Memory B cell (primary cell): ENCODE data around the gene PCSK4.
"Not testable (repeated sequence)": the region's sequence is repeated elsewhere in the genome, so short reads cannot be mapped to it uniquely, and the experiment has no call there.

Experiments used
- ATAC-seq: fragments of 150-1000 bp; cut with Tn5 transposase; 2 replicates; pipeline ENCODE4 v1.10.0; 2021; ENCODE audit warnings: low read depth, mild to moderate bottlenecking, moderate library complexity
- DNase-seq, 2 donors: peaks; one replicate each; pipeline ENCODE4 v3.0.0; 2022; ENCODE audit warnings: low spot score in 2 of 2
- H3K27ac Mint-ChIP-seq: one replicate; pipeline ENCODE4 v1.8.0; 2022; ENCODE audit warnings: mild to moderate bottlenecking, moderate library complexity, mixed read lengths
- H3K27me3 Mint-ChIP-seq: one replicate; pipeline ENCODE4 v1.8.0; 2022; ENCODE audit warnings: mixed read lengths
- H3K36me3 Mint-ChIP-seq: one replicate; pipeline ENCODE4 v1.8.0; 2022; ENCODE audit warnings: mild to moderate bottlenecking, mixed read lengths
- H3K4me1 Mint-ChIP-seq: one replicate; pipeline ENCODE4 v1.8.0; 2022; ENCODE audit warnings: mixed read lengths
- H3K4me3 Mint-ChIP-seq: one replicate; pipeline ENCODE4 v1.8.0; 2022; ENCODE audit warnings: mild to moderate bottlenecking, moderate library complexity, mixed read lengths
- H3K9me3 Mint-ChIP-seq: one replicate; pipeline ENCODE4 v1.8.0; 2022; ENCODE audit warnings: mixed read lengths

The PCSK4 gene

DNA sequence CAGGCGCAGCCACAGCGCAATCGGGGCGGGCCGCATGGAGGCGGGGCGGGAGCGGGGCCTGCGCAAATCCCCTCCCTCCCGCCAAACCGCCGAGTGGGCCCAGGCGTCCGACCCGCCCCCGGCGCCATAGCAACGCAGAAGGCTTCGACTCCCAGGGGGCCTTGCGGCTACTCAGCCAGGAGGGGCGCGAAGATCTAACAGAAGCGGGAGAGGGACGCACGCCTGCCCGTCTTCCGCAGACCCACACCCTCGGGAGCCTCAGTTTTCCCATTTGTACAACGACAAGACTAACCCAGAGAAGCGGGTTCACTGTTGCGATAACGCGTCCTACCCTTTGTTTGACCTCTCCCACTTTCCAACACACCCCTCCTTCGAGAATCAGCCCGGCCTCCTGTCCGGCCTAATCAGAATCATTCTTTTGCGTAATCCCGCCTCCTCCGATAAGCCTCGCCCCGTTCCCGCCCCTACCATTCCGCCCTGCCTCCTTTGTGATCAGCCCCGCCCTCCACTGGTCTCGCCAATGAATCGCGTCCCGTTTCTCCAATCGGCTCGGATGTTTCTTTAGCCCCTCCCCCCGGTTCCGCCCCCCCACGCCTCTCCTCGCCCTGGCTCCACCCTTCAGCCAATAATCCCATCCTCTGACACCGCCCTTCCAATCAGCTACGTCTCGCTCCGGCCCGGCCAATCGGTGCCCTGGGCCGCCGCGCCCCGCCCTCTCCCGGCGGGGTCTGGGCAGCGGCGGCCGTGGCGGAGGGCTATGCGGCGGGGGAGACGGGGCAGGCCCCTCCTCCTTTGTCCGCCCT, at the start of gene PCSK4:
TSS of gene PCSK4 (minus strand) at position 40 of the 803 bp plus-strand sequence. CDS start at position 36, 4 bp downstream.
- DNase-seq (peak; percentile 90 to 96), ATAC-seq (peak; percentile 84)
- no peaks in the 10 kb centered on the region for H3K36me3 Mint-ChIP-seq
- peaks cover 5% of the 10 kb centered on the region for H3K4me1 Mint-ChIP-seq
- peaks cover 1% of the 10 kb centered on the region for H3K27me3 Mint-ChIP-seq
- peak within 1 kb of the TSS; percentile 56 for H3K27ac Mint-ChIP-seq
- peak within 1 kb of the TSS; percentile 91 for H3K4me3 Mint-ChIP-seq
- H3K9me3 Mint-ChIP-seq = no peaks in the 10 kb centered on the region

DNA sequence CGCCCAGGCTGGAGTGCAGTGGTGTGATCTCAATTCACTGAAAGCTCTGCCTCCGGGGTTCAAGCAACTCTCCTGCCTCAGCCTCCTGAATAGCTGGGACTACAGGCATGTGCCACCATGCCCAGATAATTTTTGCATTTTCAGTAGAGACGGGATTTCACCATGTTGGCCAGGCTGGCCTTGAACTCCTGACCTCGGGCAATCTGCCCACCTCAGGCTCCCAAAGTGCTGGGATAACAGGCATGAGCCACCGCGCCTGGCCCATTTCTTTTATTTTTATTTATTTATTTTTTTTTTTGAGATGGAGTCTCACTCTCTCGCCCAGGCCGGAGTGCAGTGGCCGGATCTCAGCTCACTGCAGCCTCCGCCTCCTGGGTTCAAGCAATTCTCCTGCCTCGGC, 49.6 kb upstream of the PCSK4 start:
- H3K4me1 Mint-ChIP-seq, H3K27ac Mint-ChIP-seq, H3K4me3 Mint-ChIP-seq, H3K36me3 Mint-ChIP-seq, H3K9me3 Mint-ChIP-seq, ATAC-seq, DNase-seq: not testable (repeated sequence)
- peaks cover 15% of the 10 kb centered on the region for H3K27me3 Mint-ChIP-seq

DNA sequence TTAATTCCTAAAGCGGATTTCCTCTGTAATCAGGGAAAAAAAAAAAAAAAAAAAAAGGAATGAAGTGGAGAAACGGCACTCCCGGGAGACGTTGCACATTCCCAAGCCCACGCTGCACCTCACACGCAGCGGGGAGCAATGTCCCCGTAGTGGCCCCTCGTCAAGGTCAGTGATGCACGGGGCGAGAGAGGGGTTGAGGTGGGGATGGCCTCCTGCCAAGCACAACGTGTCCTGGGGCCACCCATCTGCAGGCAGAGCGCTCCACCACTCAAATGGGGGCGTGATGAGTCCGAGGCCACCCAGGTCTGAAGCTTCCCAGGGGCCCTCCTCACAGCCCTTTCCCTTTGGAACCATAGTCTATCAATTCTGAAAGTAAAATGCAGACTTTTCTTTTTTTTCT, 48.8 kb upstream of the PCSK4 start:
- H3K9me3 Mint-ChIP-seq = no peaks in the 10 kb centered on the region
- no peak overlapping the region for H3K27ac Mint-ChIP-seq
- H3K4me3 Mint-ChIP-seq = no peak overlapping the region
- H3K4me1 Mint-ChIP-seq = no peaks in the 10 kb centered on the region
- no peak for DNase-seq
- no peak for ATAC-seq
- no peaks in the 10 kb centered on the region for H3K36me3 Mint-ChIP-seq
- H3K27me3 Mint-ChIP-seq = peaks cover 14% of the 10 kb centered on the region

DNA sequence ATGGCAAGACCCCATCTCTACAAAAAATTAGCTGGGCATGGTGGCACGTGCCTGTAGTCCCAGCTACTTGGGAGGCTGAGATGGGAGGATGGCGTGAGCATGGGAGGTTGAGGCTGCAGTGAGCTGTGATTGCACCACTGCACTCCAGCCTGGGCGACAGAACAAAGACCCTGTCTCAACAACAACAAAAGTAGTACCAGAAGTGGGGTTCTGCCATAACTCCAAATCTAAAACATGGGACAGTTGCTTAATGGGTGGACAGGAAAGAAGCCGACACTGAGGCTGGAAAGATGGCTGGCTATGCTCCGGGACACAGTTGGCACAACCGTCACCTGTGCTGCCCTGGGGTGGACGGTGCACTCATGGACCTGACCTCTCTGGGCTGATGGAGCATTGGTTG, 45.5 kb upstream of the PCSK4 start:
- H3K4me1 Mint-ChIP-seq, H3K4me3 Mint-ChIP-seq, DNase-seq, H3K27ac Mint-ChIP-seq, ATAC-seq, H3K9me3 Mint-ChIP-seq, H3K36me3 Mint-ChIP-seq: not testable (repeated sequence)
- peaks cover 14% of the 10 kb centered on the region for H3K27me3 Mint-ChIP-seq

DNA sequence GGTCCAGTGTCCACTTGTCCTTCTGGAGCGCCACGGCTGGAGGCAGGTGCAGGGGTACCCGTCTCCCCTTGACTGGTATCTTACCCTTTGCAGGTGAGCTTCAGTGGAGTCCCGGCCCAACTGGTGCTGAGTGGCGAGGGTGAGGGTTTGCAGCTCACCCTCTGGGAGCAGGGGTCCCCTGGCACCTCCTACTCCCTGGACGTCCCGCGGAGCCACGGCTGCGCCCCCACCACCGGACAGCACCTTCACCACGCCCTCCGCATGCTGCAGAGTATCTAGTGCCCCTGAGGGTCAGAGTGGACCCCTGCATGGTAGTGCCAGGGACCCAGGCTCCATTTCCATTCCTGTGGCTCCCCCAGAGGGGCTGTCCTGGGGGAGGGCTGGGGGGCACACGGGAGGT, 44.8 kb upstream of the PCSK4 start:
- ATAC-seq = no peak
- peaks cover 13% of the 10 kb centered on the region for H3K27me3 Mint-ChIP-seq
- H3K9me3 Mint-ChIP-seq = no peaks in the 10 kb centered on the region

DNA sequence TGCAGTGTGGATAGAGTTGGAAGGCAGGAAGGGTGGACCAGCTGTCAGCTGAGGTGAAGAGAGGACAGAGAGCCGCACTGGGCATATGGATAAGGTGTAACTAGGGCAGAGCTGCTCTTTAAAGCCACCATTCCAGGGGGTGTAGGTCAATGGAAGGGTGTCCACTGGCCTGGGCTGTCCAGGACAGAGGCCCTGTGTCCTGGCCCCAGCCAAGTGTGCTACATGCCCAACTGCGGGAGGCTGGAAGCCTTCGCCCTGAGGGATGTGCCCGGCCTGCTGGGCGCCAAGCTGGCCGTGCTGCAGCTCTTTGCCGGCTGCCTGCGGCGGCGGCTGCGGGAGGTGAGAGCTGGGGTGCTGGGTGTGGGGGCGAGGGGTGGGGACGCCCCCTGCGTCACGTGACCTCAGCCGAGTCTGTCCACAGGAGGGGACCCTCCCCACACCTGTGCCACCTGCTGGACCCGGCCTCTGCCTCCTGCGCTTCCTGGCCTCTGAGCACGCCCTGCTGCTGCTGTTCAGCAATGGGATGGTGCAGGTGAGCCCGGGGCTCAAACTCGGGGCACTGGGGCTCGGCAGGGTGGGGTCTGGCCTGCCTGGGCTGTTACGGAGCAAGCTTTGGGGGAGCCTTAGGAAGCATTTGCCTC, 43.5 kb upstream of the PCSK4 start:
- ATAC-seq (no peak), DNase-seq (no peak)
- Mint-ChIP-seq H3K36me3 (no peaks in the 10 kb centered on the region), H3K4me3 (no peak overlapping the region), H3K27me3 (peaks cover 15% of the 10 kb centered on the region), H3K4me1 (no peaks in the 10 kb centered on the region), H3K9me3 (no peaks in the 10 kb centered on the region), H3K27ac (no peak overlapping the region)

More for the DNA sequence above, 44.8 kb upstream of the PCSK4 start:
- no peak overlapping the region for H3K4me3 Mint-ChIP-seq
- no peaks in the 10 kb centered on the region for H3K36me3 Mint-ChIP-seq
- no peak for DNase-seq
- H3K4me1 Mint-ChIP-seq = no peaks in the 10 kb centered on the region
- no peak overlapping the region for H3K27ac Mint-ChIP-seq

DNA sequence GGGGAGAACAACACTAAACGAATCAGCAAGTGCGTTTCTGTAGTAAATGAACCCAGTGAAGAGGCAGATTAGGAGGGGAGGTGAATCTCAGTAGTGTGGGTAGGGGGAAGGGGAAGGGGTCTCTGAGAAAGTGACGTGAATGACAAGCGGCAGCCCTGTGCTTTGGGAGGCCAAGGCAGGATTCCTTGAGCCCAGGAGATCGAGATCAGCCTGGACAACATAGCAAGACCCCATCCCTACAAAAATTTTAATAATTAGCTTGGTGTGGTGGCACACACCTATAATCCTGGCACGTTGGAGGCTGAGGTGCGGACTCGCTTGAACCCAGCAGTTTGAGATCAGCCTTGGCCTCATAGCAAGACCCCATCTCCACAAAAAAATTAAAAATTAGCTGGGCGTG, 41.9 kb upstream of the PCSK4 start:
- H3K4me3 Mint-ChIP-seq = no peak overlapping the region
- no peaks in the 10 kb centered on the region for H3K4me1 Mint-ChIP-seq
- ATAC-seq = no peak

DNA sequence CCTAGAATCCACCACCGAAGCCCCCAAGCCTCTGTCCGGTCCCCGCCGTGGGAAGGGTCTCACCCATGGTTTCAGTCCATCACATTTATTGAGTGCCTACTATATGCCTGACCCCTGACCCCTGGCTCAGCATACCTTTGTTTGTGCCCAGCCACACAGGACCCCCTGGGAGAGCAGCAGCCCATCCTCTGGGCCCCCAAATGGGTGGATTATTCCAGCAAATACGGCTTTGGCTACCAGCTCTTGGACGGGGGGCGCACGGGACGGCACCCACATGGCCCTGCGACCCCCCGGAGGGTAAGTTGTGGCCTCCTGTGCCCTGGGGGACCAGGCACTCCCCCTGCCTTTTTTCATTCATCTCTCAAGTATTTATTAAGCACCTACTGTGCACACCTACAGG, 41.4 kb upstream of the PCSK4 start:
- no peak overlapping the region for H3K27ac Mint-ChIP-seq
- peaks cover 23% of the 10 kb centered on the region for H3K27me3 Mint-ChIP-seq
- no peaks in the 10 kb centered on the region for H3K36me3 Mint-ChIP-seq
- no peaks in the 10 kb centered on the region for H3K9me3 Mint-ChIP-seq
- ATAC-seq (no peak), DNase-seq (no peak)
- H3K4me1 Mint-ChIP-seq = no peaks in the 10 kb centered on the region
- H3K4me3 Mint-ChIP-seq = no peak overlapping the region

More for the DNA sequence above, 41.9 kb upstream of the PCSK4 start:
- Mint-ChIP-seq H3K27ac (no peak overlapping the region), H3K36me3 (no peaks in the 10 kb centered on the region), H3K9me3 (no peaks in the 10 kb centered on the region), H3K27me3 (peaks cover 20% of the 10 kb centered on the region)
- DNase-seq = no peak

DNA sequence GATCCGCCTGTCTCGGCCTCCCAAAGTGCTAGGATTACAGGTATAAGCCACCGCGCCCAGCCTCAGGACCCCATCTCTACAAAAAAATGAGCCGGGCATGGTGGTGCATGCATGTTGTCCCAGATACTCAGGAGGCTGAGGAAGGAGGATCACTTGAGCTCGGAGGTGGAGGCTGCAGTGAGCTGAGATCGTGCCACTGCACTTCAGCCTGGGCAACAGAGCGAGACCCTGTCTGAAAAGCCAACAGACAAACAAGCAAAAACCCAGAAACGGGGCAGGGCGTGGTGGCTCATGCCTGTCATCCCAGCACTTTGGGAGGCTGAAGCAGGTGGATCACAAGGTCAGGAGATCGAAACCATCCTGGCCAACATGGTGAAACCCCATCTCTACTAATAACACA, 40.7 kb upstream of the PCSK4 start:
- not testable (repeated sequence) for ATAC-seq, DNase-seq, H3K36me3 Mint-ChIP-seq, H3K27ac Mint-ChIP-seq, H3K4me1 Mint-ChIP-seq, H3K9me3 Mint-ChIP-seq, H3K4me3 Mint-ChIP-seq
- peaks cover 30% of the 10 kb centered on the region for H3K27me3 Mint-ChIP-seq

DNA sequence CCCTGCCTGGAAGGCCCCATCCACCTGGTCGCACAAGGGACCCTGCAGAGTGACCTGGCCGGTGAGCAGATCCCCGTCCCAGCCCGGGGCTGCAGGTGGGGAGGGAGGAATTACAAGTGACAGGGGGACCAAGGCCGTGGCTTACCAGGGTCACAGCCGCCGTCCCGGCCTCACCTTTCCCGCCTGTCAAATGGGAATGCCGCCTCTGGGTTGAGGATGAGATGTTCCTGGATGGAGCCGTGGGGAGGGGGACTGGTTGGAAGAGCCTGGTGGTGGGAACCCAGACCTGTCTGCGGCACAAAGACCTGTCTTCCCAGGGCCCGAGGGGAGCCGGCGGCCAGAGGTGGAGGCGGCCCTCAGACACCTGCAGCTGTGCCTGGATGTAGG, 39.3 kb upstream of the PCSK4 start:
- Mint-ChIP-seq H3K4me3 (no peak overlapping the region), H3K36me3 (no peaks in the 10 kb centered on the region), H3K9me3 (no peaks in the 10 kb centered on the region), H3K4me1 (peaks cover 5% of the 10 kb centered on the region), H3K27ac (no peak overlapping the region), H3K27me3 (peaks cover 38% of the 10 kb centered on the region)
- no peak for ATAC-seq
- no peak for DNase-seq

DNA sequence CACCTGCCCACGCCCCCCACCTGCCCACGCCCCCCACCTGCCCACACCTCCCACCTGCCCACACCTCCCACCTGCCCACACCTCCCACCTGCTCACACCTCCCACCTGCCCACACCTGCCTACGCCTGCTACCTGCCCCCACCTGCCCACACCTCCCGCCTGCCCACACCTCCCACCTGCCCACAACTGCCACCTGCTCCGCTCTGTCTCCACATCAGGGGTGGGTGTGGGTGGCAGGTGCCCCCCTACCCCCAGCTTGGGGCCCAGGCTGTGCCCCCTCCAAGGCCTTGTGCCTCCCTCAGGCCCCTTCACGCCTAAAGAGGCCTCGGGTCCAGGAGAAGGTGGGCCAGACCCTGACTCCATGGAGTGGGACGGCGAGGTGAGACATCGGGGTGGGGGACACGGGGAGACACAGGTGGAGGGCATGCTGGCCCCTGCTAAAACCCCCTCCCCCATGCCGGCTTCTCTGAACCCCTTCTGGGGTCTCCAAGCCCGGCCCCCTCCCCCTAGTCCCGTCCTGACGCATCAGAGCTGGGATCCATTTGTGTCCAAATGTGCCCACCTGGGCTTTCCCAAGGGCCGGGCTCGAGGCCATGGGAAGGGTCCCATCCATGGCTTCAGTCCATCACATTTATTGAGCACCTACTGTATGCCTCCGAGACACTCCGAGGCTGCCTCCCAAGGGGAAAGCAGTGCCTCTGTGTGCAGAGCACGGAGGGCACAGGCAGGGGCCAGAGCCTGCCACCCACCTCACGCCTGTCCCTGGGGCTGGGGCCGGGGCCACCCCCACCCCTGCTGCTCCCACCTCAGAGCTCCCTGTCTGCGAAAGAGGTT, 38.7 kb upstream of the PCSK4 start:
- no peaks in the 10 kb centered on the region for H3K9me3 Mint-ChIP-seq
- peaks cover 40% of the 10 kb centered on the region for H3K27me3 Mint-ChIP-seq
- no peak overlapping the region for H3K4me3 Mint-ChIP-seq
- DNase-seq (no peak), ATAC-seq (no peak)
- no peaks in the 10 kb centered on the region for H3K36me3 Mint-ChIP-seq
- peaks cover 5% of the 10 kb centered on the region for H3K4me1 Mint-ChIP-seq
- no peak overlapping the region for H3K27ac Mint-ChIP-seq

DNA sequence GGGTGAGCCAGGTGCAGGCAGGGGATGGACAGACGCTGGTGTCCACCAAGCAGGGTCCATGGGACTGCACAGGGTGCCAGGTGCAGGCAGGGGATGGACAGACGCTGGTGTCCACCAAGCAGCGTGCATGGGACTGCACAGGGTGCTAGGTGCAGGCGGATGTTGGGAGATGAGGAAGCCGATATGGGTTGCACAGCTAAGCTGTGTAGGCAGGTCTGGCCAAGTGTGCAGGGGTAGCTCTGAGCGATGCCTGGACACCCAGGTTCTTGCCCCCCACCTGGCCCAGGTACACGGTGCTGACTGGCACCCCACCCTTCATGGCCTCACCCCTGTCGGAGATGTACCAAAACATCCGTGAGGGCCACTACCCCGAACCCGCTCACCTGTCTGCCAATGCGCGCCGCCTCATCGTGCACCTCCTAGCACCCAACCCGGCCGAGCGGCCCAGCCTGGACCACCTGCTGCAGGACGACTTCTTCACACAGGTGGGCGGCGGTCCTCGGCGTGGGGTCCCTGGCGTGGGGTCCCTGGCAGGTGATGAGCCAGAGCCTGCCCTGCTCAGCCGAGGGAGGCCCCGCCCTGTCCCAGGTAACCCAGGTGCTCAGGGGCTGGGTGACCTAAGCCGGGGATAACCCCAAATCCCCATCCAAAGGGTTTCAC, 37.6 kb upstream of the PCSK4 start:
- Mint-ChIP-seq H3K4me3 (no peak overlapping the region), H3K27ac (no peak overlapping the region), H3K27me3 (peaks cover 40% of the 10 kb centered on the region), H3K9me3 (no peaks in the 10 kb centered on the region), H3K4me1 (peaks cover 5% of the 10 kb centered on the region), H3K36me3 (no peaks in the 10 kb centered on the region)
- ATAC-seq (no peak), DNase-seq (no peak)

DNA sequence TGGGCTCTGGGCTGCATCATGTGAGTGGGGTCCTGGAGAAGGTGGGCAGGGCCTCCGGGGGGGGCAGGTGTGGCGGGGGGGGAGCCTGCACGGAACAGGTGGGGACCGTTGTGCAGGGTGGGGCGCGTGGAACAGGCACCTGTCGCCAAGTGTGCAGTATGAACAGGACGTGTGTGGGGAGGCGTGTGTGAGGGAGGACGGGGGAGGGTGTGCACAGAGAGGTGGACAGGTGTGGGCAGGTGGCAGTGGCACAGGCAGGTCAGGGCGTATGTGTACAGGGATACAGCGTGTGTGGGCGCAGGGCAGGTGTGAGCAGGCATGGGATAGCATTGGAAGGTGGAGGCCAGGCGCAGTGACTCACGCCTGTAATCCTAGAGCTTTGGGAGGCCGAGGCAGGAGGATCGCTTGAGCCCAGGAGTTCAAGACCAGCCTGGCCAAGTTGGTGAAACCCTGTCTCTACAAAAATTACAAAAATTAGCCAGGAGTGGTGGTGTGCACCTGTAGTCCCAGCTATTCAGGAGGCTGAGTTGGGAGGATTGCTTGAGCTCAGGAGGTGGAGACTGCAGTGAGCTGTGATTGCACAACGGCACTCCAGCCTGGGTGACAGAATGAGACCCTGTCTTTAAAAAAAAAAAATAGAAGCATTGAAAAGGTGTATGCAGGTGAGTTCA, 37.0 kb upstream of the PCSK4 start:
- H3K36me3 Mint-ChIP-seq = no peaks in the 10 kb centered on the region
- H3K27me3 Mint-ChIP-seq = peaks cover 40% of the 10 kb centered on the region
- H3K27ac Mint-ChIP-seq = no peak overlapping the region
- peaks cover 5% of the 10 kb centered on the region for H3K4me1 Mint-ChIP-seq
- H3K4me3 Mint-ChIP-seq = no peak overlapping the region
- H3K9me3 Mint-ChIP-seq = no peaks in the 10 kb centered on the region
- ATAC-seq (no peak), DNase-seq (no peak)
